GM23338 (cell line): ENCODE measurements around the gene HSD11B1L. TPM values are rescaled to one million over a fixed set of nuclear protein-coding genes. Genes with fewer than 3 reads are reported as not detected.

Source experiments
- ATAC-seq: fragments of 200-7000 bp; cut with Tn5 transposase; 3 replicates; pipeline ENCODE4 v1.9.1; 2020
- DNase-seq: peaks from one replicate; pipeline ENCODE4 v3.0.0-alpha.2; 2015; ENCODE audit warnings: low spot score
- H2AFZ ChIP-seq: fragments of 200-600 bp; sonication (generic); 2 replicates; pipeline ENCODE4 v1.8.0; 2016; ENCODE audit warnings: antibody characterized with exemption, mild to moderate bottlenecking, moderate library complexity
- H3F3A ChIP-seq: fragments of 200-600 bp; sonication (generic); replicated peaks from 2 replicates; pipeline ENCODE4 v1.8.0; 2017; ENCODE audit warnings: antibody characterized with exemption, mixed run types, low read depth
- H3K27ac ChIP-seq: fragments of 200-600 bp; sonication (generic); 2 replicates; pipeline ENCODE4 v1.6.1; 2016; ENCODE audit warnings: low read depth
- H3K27me3 ChIP-seq: fragments of 200-600 bp; sonication (generic); 2 replicates; pipeline ENCODE4 v1.8.0; 2016; ENCODE audit warnings: mild to moderate bottlenecking, mixed run types, moderate library complexity; ENCODE audit not compliant: insufficient read depth
- H3K36me3 ChIP-seq: fragments of 200-600 bp; sonication (generic); 2 replicates; pipeline ENCODE4 v1.8.0; 2016; ENCODE audit warnings: mild to moderate bottlenecking; ENCODE audit not compliant: insufficient read depth
- H3K4me1 ChIP-seq: fragments of 200-600 bp; sonication (generic); 2 replicates; pipeline ENCODE4 v1.8.0; 2016; ENCODE audit warnings: mild to moderate bottlenecking, moderate library complexity; ENCODE audit not compliant: insufficient read depth
- H3K4me2 ChIP-seq: fragments of 200-600 bp; sonication (generic); 2 replicates; pipeline ENCODE4 v1.7.1; 2017; ENCODE audit warnings: mixed run types
- H3K4me3 ChIP-seq: fragments of 200-600 bp; sonication (generic); 2 replicates; pipeline ENCODE4 v1.6.1; 2016; ENCODE audit warnings: mixed run types
- H3K79me2 ChIP-seq: fragments of 200-600 bp; sonication (generic); replicated peaks from 2 replicates; pipeline ENCODE4 v1.8.0; 2017; ENCODE audit warnings: mild to moderate bottlenecking; ENCODE audit not compliant: insufficient read depth
- H3K9me2 ChIP-seq: fragments of 200-600 bp; sonication (generic); 2 replicates; pipeline ENCODE4 v1.8.0; 2017; ENCODE audit not compliant: insufficient read depth
- H4K20me1 ChIP-seq: fragments of 200-600 bp; sonication (generic); replicated peaks from 2 replicates; pipeline ENCODE4 v1.8.0; 2017; ENCODE audit warnings: mild to moderate bottlenecking; ENCODE audit not compliant: insufficient read depth
- H3K27ac Mint-ChIP-seq: 2 replicates; pipeline ENCODE4 v1.8.0; 2020; ENCODE audit warnings: inconsistent platforms, mild to moderate bottlenecking, moderate library complexity, mixed read lengths
- H3K27me3 Mint-ChIP-seq: 3 replicates; pipeline ENCODE4 v1.8.0; 2022; ENCODE audit warnings: low read depth, mild to moderate bottlenecking, moderate library complexity, mixed read lengths, inconsistent platforms; ENCODE audit not compliant: insufficient read depth, poor library complexity
- H3K36me3 Mint-ChIP-seq: 3 replicates; pipeline ENCODE4 v1.8.0; 2021; ENCODE audit warnings: low read depth, mild to moderate bottlenecking, inconsistent platforms, moderate library complexity, mixed read lengths
- H3K4me1 Mint-ChIP-seq: 3 replicates; pipeline ENCODE4 v1.8.0; 2020; ENCODE audit warnings: mild to moderate bottlenecking, inconsistent platforms, mixed read lengths
- H3K4me3 Mint-ChIP-seq: 3 replicates; pipeline ENCODE4 v1.8.0; 2021; ENCODE audit warnings: moderate library complexity, mild to moderate bottlenecking, inconsistent platforms, mixed read lengths
- H3K9me3 Mint-ChIP-seq: 3 replicates; pipeline ENCODE4 v1.8.0; 2020; ENCODE audit warnings: moderate library complexity, mild to moderate bottlenecking, inconsistent platforms, mixed read lengths
- EZH2 ChIP-seq: fragments of 200-600 bp; sonication (generic); IDR thresholded peaks from one replicate; pipeline ENCODE4 v1.8.0; 2017; ENCODE audit warnings: antibody characterized with exemption, mild to moderate bottlenecking, low read depth; ENCODE audit not compliant: unreplicated experiment
- EZH2phosphoT487 ChIP-seq: fragments of 200-600 bp; sonication (generic); IDR thresholded peaks from one replicate; pipeline ENCODE4 v1.8.1; 2018; ENCODE audit warnings: antibody characterized with exemption; ENCODE audit not compliant: unreplicated experiment
- JUNB ChIP-seq: IDR thresholded peaks from one replicate; pipeline ENCODE4 v1.6.1; 2016; ENCODE audit warnings: antibody characterized with exemption; ENCODE audit not compliant: unreplicated experiment
- POLR2AphosphoS5 ChIP-seq: IDR thresholded peaks from 2 replicates; pipeline ENCODE4 v1.6.1; 2016; ENCODE audit warnings: antibody characterized with exemption, low read depth
- ZNF114 ChIP-seq: fragments of 250-450 bp; sonication (Bioruptor Pico); IDR thresholded peaks from 2 replicates; pipeline ENCODE4 v1.5.0; 2020; ENCODE audit warnings: mild to moderate bottlenecking, moderate library complexity
- polyA plus RNA-seq: library from polyadenylated mRNA; unstranded; fragments of >200 nt; fragmentation: Nextera tagmentation; extraction: Ambion mirVana; gene quantifications from 2 replicates; pipeline ENCODE4 v1.2.1, GENCODE V29; 2016
- total RNA-seq: library from RNA; depleted of rRNA; stranded (reverse); fragments of >200 nt; shearing (Covaris generic); gene quantifications from 2 replicates; pipeline ENCODE4 v1.2.3, GENCODE V29; 2014
- TF ChIP-seq, protein P1 (sequence below): IDR thresholded peaks from 2 replicates; pipeline ENCODE4 v1.6.1; 2016; ENCODE audit warnings: antibody characterized with exemption
- TF ChIP-seq, protein P2 (sequence below), 2 experiments: fragments of 200-600 bp in 1 of 2; sonication (generic) in 1 of 2; conservative IDR thresholded peaks; 2 replicates each; pipeline versions ENCODE4 v1.5.1 to v1.6.1; 2016 to 2017; ENCODE audit warnings: antibody characterized with exemption in 2 of 2, low read depth in 2 of 2, mild to moderate bottlenecking in 2 of 2, moderate library complexity in 1 of 2
- TF ChIP-seq, protein P3 (sequence below): fragments of 250-450 bp; sonication (Bioruptor Pico); IDR thresholded peaks from 2 replicates; pipeline ENCODE4 v1.5.0; 2020; ENCODE audit warnings: mild to moderate bottlenecking, moderate library complexity

HSD11B1L gene
- total and polyA plus RNA-seq, 2 experiments from 2014 or later, result 12.9 to 18.4 TPM

DNA sequence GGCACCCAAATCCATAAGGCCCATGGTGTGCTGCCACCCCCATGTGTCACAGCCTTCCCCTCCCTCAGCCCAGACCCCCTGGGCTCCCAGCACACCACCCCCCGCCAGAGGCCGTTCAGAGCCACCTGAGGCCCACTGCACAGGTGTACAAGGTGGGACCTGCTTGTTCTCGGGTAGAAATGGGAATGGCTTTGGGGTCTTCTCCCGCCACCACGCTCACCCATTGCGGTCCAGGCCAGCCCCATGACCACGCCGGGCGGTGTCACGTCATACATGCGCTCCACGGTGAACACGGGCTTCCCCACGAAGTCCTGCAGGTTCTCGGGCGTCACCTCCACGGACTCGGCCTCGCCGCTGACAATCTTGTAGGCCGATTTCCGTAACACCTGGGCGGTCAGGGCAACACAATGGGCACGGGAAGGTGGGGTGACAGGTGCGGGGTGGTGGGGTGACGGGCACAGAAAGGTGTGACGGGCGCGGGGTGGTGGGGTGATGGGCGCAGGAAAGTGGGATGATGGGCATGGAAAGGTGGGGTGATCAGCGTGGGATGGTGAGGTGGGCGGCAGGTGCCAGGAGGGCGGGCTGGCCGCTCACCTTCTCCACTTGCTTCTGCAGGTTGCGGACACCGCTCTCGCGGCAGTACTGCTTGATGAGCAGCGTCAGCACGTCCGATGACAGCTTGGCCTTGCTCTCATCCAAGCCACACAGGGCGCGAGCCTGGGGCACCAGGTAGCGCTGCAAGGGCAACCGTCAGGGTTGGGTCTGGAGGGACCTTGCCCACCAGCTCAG lies 13.5 kb downstream of the HSD11B1L start:
- Histone ChIP-seq H4K20me1 (peaks cover 6% of the 10 kb centered on the region; the same call in 1 of the 2 replicates), H3F3A (peaks cover 16% of the 10 kb centered on the region), H3K79me2 (peaks cover 27% of the 10 kb centered on the region), H3K36me3 (no peaks in the 10 kb centered on the region), H2AFZ (no peak overlapping the region), H3K27ac (no peak overlapping the region), H3K4me1 (no peaks in the 10 kb centered on the region), H3K4me3 (no peak overlapping the region), H3K4me2 (no peak overlapping the region), H3K27me3 (no peaks in the 10 kb centered on the region), H3K9me2 (no peaks in the 10 kb centered on the region)
- H3K9me3 Mint-ChIP-seq, result peaks cover 8% of the 10 kb centered on the region; the same call in 2 of the 3 replicates
- H3K4me1 Mint-ChIP-seq, result peaks cover 6% of the 10 kb centered on the region; the same call in 1 of the 3 replicates
- TF ChIP-seq, protein P1, sequence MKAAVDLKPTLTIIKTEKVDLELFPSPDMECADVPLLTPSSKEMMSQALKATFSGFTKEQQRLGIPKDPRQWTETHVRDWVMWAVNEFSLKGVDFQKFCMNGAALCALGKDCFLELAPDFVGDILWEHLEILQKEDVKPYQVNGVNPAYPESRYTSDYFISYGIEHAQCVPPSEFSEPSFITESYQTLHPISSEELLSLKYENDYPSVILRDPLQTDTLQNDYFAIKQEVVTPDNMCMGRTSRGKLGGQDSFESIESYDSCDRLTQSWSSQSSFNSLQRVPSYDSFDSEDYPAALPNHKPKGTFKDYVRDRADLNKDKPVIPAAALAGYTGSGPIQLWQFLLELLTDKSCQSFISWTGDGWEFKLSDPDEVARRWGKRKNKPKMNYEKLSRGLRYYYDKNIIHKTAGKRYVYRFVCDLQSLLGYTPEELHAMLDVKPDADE, result no peak
- no peak for TF ChIP-seq EZH2
- peak; percentile 18; the same call in 1 of the 2 replicates for TF ChIP-seq POLR2AphosphoS5
- no peak for TF ChIP-seq JUNB
- TF ChIP-seq EZH2phosphoT487, result no peak
- no peak overlapping the region for H3K27ac Mint-ChIP-seq
- no peak overlapping the region for H3K4me3 Mint-ChIP-seq
- DNase-seq (no peak), ATAC-seq (no peak)
- H3K27me3 Mint-ChIP-seq, result peaks cover 56% of the 10 kb centered on the region
- peaks cover 81% of the 10 kb centered on the region for H3K36me3 Mint-ChIP-seq

DNA sequence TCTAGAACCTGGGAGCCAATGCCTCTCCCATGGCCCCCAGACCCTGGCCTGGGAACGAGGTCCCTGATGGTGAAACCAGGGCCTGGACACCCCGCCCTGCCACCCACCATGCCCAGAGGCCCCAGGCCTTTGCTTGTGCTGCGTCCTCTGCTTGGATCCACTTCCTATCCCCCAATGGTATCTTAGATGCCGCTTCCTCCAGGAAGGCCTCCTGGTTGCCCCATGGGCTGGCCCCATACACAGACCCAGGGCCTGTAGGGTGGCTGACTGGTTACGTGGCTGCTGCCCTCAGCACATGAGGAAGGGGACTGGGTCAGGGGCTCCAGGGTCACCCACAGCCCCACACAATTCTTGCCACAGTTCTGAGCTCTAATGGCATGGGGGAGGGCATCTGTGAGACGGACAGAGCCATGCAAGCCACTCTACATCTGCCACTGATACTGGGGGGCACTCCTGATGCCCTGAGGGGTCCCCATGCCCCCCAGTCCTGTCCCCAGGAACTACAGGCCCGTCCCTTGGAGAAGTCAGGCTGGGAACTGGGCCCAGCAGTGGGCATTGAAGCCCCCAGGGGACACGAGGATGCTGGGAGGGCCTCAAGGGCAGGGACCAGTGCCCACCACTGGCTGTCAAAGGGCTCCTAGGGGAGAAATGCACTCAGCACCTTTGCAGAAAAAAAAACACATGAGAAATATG lies 14.3 kb downstream of the HSD11B1L start:
- no peaks in the 10 kb centered on the region for H3K36me3 ChIP-seq
- peaks cover 83% of the 10 kb centered on the region for H3K36me3 Mint-ChIP-seq
- TF ChIP-seq, protein P1, result no peak
- no peak for TF ChIP-seq EZH2phosphoT487
- TF ChIP-seq, protein P2, sequence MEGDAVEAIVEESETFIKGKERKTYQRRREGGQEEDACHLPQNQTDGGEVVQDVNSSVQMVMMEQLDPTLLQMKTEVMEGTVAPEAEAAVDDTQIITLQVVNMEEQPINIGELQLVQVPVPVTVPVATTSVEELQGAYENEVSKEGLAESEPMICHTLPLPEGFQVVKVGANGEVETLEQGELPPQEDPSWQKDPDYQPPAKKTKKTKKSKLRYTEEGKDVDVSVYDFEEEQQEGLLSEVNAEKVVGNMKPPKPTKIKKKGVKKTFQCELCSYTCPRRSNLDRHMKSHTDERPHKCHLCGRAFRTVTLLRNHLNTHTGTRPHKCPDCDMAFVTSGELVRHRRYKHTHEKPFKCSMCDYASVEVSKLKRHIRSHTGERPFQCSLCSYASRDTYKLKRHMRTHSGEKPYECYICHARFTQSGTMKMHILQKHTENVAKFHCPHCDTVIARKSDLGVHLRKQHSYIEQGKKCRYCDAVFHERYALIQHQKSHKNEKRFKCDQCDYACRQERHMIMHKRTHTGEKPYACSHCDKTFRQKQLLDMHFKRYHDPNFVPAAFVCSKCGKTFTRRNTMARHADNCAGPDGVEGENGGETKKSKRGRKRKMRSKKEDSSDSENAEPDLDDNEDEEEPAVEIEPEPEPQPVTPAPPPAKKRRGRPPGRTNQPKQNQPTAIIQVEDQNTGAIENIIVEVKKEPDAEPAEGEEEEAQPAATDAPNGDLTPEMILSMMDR (conservative IDR thresholded peaks at IDR 0.05; ENCODE audit: low read depth in 2 of 2), result no peak
- no peak for TF ChIP-seq ZNF114 (CRISPR knock-in tag)
- no peak for TF ChIP-seq POLR2AphosphoS5
- TF ChIP-seq, protein P3, sequence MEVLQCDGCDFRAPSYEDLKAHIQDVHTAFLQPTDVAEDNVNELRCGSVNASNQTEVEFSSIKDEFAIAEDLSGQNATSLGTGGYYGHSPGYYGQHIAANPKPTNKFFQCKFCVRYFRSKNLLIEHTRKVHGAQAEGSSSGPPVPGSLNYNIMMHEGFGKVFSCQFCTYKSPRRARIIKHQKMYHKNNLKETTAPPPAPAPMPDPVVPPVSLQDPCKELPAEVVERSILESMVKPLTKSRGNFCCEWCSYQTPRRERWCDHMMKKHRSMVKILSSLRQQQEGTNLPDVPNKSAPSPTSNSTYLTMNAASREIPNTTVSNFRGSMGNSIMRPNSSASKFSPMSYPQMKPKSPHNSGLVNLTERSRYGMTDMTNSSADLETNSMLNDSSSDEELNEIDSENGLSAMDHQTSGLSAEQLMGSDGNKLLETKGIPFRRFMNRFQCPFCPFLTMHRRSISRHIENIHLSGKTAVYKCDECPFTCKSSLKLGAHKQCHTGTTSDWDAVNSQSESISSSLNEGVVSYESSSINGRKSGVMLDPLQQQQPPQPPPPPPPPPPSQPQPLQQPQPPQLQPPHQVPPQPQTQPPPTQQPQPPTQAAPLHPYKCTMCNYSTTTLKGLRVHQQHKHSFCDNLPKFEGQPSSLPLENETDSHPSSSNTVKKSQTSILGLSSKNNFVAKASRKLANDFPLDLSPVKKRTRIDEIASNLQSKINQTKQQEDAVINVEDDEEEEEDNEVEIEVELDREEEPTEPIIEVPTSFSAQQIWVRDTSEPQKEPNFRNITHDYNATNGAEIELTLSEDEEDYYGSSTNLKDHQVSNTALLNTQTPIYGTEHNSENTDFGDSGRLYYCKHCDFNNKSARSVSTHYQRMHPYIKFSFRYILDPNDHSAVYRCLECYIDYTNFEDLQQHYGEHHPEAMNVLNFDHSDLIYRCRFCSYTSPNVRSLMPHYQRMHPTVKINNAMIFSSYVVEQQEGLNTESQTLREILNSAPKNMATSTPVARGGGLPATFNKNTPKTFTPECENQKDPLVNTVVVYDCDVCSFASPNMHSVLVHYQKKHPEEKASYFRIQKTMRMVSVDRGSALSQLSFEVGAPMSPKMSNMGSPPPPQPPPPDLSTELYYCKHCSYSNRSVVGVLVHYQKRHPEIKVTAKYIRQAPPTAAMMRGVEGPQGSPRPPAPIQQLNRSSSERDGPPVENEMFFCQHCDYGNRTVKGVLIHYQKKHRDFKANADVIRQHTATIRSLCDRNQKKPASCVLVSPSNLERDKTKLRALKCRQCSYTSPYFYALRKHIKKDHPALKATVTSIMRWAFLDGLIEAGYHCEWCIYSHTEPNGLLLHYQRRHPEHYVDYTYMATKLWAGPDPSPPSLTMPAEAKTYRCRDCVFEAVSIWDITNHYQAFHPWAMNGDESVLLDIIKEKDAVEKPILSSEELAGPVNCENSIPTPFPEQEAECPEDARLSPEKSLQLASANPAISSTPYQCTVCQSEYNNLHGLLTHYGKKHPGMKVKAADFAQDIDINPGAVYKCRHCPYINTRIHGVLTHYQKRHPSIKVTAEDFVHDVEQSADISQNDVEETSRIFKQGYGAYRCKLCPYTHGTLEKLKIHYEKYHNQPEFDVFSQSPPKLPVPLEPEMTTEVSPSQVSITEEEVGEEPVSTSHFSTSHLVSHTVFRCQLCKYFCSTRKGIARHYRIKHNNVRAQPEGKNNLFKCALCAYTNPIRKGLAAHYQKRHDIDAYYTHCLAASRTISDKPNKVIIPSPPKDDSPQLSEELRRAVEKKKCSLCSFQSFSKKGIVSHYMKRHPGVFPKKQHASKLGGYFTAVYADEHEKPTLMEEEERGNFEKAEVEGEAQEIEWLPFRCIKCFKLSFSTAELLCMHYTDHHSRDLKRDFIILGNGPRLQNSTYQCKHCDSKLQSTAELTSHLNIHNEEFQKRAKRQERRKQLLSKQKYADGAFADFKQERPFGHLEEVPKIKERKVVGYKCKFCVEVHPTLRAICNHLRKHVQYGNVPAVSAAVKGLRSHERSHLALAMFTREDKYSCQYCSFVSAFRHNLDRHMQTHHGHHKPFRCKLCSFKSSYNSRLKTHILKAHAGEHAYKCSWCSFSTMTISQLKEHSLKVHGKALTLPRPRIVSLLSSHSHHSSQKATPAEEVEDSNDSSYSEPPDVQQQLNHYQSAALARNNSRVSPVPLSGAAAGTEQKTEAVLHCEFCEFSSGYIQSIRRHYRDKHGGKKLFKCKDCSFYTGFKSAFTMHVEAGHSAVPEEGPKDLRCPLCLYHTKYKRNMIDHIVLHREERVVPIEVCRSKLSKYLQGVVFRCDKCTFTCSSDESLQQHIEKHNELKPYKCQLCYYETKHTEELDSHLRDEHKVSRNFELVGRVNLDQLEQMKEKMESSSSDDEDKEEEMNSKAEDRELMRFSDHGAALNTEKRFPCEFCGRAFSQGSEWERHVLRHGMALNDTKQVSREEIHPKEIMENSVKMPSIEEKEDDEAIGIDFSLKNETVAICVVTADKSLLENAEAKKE, result no peak

More for the DNA sequence above, 14.3 kb downstream of the HSD11B1L start:
- Mint-ChIP-seq H3K4me1 (0 out of 3 replicates have a peak, but pooled peaks cover 4% of the 10 kb centered on the region), H3K27me3 (peaks cover 52% of the 10 kb centered on the region), H3K4me3 (no peak overlapping the region), H3K9me3 (peaks cover 5% of the 10 kb centered on the region; the same call in 2 of the 3 replicates), H3K27ac (no peak overlapping the region)
- peaks cover 26% of the 10 kb centered on the region for H3K79me2 ChIP-seq
- H3K4me1 ChIP-seq, result no peaks in the 10 kb centered on the region
- H3K27ac ChIP-seq, result no peak overlapping the region
- H2AFZ ChIP-seq, result no peak overlapping the region
- no peak overlapping the region for H3K4me3 ChIP-seq
- H3K4me2 ChIP-seq, result no peak overlapping the region
- no peaks in the 10 kb centered on the region for H3K9me2 ChIP-seq
- peaks cover 16% of the 10 kb centered on the region for H3F3A ChIP-seq
- H4K20me1 ChIP-seq, result peaks cover 13% of the 10 kb centered on the region; the same call in 1 of the 2 replicates
- DNase-seq, result peak; percentile 0
- H3K27me3 ChIP-seq, result no peaks in the 10 kb centered on the region
- no peak for ATAC-seq
